NOMO-1 treated with dmso at 0.1 percent for 144 hours (cell line): Measurements from ENCODE around the gene NOS2.
"Not testable (repeated sequence)": the region's sequence is repeated elsewhere in the genome, so short reads cannot be mapped to it uniquely, and the experiment has no call there.

ENCODE experiments used
- DNase-seq: peaks from one replicate; lab custom pipeline; 2025; ENCODE audit not compliant: unreplicated experiment; lab: John Stamatoyannopoulos, UW

The NOS2 gene

GRCh38 chr17:27800522-27800921 lies at the start of gene NOS2:
TSS of gene NOS2 (minus strand) at chr17:27800529. CDS start at chr17:27798809, 1,720 bp downstream.
- DNase-seq = no peak

DNA sequence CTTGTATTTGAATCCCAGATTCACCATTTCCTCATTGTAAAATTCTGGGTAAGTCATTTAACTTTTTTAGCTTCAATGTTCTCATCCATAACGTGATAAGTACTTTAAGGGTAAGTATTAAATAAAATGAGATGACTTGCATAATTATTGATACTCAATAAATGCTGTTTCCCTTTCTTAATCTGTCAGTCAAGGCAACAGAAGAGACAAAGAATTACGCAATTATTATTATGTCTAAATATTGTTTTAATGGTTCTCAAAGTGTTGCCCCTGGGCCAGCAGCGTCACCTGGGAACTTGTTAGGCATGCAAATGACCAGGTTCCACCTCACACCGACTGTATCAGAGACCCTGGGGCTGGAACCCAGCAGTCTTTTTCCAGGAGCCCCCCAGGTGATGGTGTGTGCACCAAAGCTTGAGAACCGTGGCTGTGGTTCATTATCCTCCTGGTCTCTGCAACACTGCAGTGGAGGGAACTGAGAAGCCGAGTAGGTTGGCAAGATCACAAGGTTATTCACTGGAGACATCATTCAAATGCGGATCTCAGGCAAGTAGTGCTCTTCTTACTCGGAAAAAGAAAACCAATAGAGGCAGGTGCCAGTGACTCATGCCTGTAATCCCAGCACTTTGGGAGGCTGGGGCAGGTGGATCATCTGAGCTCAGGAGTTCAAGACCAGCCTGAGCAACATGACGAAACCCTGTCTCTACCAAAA lies 49.3 kb upstream of the NOS2 start:
- DNase-seq = no peak

DNA sequence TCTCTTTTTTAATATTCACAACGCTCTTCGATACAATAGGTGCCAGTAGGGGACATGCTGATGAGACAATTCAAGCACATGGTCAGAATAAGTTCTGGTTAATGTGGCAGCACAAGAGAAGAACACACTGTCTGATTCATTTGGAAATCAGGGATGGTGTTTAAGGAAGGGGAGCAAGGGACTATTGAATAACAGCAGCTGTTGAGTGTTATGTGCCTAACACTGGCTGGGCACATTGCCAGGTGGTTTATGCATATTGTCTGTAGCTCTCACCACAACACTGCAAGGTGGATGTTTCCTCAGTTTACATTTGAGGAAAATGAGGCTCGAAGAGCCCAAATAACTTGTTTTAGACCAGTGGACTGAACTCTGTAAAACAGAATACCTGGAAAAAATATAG lies 48.6 kb upstream of the NOS2 start:
- no peak for DNase-seq

DNA sequence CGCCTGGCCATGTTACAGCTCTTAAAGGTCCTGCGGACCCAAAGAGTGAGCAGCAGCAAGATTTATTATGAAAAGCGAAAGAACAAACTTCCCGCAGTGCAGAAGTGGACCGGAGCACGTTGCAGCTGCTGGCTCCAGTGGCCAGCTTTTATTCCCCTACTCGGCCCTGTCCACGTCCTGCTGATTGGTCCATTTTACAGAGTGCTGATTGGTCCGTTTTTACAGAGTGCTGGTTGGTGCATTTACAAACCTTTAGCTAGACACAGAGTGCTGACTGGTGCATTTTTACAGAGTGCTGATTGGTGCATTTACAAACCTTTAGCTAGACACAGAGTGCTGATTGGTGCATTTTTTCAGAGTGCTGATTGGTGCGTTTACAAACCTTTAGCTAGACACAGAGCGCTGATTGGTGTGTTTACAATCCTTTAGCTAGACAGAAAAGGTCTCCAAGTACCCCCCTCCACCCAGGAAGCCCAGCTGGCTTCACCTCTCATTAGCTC lies 46.5 kb upstream of the NOS2 start:
- not testable (repeated sequence) for DNase-seq

DNA sequence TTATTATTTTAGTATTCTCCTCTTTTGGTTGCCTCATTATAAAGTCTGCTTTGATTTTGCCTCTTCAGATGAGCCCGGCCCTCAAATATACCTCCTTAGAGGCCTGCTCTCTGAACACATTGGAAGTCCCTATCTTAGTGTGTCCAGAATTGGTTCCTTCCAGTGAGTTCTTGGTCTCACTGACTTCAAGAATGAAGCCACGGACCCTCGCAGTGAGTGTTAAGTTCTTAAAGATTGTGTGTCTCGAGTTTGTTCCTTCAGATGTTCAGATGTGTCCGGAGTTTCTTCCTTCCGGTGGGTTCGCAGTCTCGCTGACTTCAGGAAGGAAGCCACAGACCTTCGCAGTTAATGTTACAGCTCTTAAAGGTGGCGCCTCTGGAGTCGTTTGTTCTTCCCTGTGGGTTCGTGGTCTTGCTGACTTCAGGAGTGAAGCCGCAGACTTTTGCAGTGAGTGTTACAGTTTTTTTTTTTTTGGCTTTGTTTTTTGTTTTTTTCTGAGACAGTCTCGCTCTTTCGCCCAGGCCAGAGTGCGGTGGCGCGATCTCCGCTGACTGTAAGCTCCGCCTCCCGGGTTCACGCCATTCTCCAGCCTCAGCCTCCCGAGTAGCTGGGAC lies 45.8 kb upstream of the NOS2 start:
- no peak for DNase-seq

DNA sequence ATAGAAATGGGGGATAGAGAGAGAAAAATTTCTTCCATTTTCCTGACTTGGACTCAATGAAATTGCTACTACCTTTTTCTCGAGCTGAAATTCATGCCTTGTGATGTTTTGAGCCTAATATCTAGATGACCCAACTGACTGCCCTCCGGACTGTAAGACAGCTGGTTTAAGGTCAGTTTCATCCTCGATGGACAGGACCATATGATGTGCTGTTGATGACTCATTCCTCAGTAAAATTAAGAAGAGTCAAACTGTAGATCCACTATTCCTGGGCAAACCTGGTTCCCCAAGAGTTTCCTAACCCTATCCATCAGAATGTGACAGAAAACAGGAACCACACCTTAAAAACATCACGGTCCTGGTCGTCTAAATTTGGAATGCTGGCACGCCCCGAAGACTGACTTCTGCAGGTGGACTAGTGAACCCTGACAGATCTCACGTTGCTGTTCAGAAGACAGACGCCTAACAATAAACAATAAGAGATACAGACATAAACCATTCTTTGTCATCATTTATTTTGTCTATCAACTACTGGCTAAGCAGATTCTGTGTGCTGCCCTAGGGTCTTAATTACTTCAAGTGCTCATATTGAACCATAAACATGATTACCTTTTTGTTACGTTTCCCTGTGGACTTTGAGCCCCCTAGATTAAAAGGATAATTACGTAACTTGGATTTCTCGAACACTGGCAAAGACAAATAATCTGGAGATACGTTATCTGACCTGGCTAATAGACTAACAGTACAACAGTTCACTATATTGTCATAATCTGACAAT lies 45.1 kb upstream of the NOS2 start:
- DNase-seq = no peak

DNA sequence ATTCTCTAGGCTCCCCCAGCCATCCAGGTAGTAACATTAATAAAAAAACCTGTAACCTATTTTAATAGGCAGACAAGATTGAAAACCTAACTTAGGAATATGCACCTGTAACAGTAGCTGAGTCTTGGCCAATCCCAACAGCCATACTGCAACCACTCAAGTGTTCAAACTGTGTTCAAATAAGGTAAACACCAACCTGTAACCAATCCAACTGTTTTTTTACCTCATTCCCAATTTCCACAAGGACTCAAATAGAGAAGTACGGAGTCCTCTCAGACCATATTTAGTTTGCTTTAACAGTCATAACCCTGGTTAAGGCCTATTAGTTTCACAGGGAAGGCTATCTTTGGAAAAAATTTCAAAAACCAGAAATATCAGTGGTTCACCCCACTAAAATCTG lies 40.4 kb upstream of the NOS2 start:
- no peak for DNase-seq

DNA sequence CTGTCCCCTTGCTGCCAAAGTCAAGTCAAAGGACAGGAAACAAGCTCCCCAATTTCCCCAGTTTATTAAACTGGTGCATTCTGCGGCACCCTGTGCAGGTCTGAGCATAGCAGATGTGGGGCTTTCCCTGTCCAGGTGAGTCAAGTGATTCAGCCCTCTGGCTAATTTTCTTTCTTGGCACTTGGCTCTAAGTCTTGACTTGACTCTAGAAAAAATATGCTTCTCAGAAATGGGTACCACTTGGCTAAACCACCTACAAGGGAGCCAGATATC lies 40.0 kb upstream of the NOS2 start:
- not testable (repeated sequence) for DNase-seq

DNA sequence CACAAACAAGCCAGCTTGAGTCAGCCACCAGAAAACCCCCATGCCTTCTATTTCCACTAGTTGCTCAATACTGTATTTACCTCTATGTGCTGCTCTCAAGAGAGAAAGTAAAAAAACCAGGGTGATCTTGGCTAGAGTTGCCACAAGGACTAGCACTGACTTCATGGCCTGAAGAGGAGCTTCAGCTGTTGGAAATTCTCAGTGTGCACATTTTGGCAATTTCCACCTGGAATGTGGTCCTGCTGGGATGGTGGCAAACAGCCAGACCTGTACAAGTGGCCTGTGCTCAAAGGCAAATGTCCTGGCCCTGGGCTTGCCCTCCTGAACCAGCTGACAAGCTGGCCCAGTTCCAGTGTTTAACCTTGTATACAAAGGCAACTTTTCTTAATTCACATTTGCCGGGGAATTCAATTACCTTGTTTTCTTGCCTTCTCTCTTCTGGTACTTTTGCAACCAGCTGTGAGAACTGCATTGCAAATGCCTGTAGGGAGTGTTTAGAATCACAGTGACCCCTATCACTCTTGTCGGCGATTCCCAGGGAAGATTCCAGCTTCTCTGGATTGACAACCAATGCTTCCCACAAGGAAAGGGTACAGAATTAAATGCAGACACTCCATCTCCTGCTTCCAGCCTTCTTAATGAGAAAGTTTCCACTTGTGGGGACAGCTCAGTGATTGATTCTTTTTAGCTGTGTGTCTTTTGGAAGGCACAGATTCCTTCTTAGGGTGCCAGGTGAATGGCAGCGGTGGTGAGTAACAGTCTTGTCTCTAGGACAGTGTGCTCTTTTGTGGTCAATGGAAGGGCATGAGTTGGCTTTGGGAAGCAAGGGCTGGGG lies 39.5 kb upstream of the NOS2 start:
- not testable (repeated sequence) for DNase-seq

DNA sequence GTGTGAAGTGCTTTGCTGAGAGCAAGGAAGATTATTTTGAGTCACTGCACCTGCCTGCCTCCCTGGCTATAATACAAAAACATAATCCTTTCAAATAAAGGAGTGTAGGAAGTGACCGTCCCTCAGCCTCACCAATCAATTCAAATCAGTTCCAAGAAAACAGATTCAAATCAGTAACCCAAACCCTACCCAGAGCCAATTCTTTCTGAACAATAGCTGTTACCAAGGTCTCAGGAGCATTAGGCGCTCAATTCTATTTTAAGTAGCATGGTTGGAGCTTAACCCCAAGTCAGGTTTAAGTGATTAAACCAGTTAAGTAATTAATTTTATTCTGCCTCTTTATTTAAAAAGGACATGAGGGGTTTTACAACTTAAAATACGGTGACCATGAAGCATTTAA lies 38.3 kb upstream of the NOS2 start:
- DNase-seq = not testable (repeated sequence)

GRCh38 chr17:27837769-27838168 lies 37.4 kb upstream of the NOS2 start:
- not testable (repeated sequence) for DNase-seq

- DNase-seq = no peak
Observed at GRCh38 chr17:27836651-27837050, 36.3 kb upstream of the NOS2 start.

DNA sequence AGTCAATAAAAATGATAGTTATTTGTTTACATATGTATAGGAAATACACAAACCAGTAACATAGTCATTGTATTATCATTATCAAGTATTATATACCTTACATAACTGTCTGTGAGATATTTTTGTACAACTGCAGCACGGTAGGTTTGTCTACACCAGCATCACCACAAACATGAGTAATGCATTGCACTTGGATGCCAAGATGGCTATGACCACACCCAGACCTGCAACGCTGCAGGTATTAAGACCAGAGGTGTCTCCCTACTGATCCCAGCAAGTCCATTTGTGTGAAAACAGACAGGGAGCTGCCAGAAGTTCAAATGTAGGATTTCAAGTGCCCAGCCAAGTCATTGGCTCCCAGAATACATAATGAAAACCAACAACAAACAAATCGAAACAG lies 34.2 kb upstream of the NOS2 start:
- no peak for DNase-seq

GRCh38 chr17:27832831-27833230 lies 32.5 kb upstream of the NOS2 start:
- no peak for DNase-seq

DNA sequence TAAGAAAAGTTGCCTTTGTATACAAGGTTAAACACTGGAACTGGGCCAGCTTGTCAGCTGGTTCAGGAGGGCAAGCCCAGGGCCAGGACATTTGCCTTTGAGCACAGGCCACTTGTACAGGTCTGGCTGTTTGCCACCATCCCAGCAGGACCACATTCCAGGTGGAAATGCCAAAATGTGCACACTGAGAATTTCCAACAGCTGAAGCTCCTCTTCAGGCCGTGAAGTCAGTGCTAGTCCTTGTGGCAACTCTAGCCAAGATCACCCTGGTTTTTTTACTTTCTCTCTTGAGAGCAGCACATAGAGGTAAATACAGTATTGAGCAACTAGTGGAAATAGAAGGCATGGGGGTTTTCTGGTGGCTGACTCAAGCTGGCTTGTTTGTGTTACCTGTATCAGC lies 29.6 kb upstream of the NOS2 start:
- not testable (repeated sequence) for DNase-seq

DNA sequence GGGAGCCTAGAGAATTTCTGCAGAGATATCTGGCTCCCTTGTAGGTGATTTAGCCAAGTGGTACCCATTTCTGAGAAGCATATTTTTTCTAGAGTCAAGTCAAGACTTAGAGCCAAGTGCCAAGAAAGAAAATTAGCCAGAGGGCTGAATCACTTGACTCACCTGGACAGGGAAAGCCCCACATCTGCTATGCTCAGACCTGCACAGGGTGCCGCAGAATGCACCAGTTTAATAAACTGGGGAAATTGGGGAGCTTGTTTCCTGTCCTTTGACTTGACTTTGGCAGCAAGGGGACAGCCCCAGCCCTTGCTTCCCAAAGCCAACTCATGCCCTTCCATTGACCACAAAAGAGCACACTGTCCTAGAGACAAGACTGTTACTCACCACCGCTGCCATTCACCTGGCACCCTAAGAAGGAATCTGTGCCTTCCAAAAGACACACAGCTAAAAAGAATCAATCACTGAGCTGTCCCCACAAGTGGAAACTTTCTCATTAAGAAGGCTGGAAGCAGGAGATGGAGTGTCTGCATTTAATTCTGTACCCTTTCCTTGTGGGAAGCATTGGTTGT lies 28.9 kb upstream of the NOS2 start:
- not testable (repeated sequence) for DNase-seq

GRCh38 chr17:27825459-27825858 lies 25.1 kb upstream of the NOS2 start:
- DNase-seq = no peak

- no peak for DNase-seq
Observed at GRCh38 chr17:27824745-27825144, 24.4 kb upstream of the NOS2 start.

GRCh38 chr17:27824176-27824715 lies 23.9 kb upstream of the NOS2 start:
- no peak for DNase-seq

GRCh38 chr17:27822108-27822507 lies 21.8 kb upstream of the NOS2 start:
- DNase-seq = not testable (repeated sequence)

- DNase-seq = no peak
Observed at GRCh38 chr17:27821318-27821717, 21.0 kb upstream of the NOS2 start.
